ENCODE measurements around the gene MRPS5. TPM values are rescaled to one million over a fixed set of nuclear protein-coding genes. Genes with fewer than 3 reads are reported as not detected.

MRPS5 gene
- polyA plus RNA-seq, 4 donors = 64.5 to 94.9 (median 80.7) TPM

DNA sequence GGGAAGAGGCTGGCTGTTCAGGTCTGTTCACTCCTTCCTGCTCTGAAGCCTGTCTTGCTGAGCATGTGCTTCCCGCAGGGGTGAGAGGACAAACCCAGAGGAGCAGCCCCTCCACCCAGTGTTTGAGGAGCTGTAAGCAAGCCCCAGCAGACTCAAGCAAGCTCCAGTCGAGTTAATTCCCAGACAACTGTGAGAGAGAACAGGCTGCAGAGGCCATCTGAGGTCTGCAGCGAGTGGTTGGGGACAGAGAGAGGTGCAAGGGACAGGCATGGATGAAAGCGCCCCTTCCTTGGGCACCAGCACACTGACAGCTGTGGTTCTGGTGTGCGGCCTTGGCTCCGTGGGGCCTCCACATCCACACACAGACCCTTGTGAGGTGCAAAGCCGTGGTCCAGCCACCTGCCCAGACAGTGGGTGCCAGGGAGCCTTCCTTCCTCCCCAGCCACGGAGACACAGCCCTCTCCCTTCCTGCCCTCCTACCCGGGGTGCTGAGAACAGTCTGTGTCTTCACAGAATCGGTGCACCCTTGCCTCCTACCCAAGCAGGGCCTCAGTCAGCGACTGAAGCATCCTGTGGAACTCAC is 59.9 kb downstream of the MRPS5 start:
- no peak for DNase-seq (ENCODE audit: low read depth in 4 of 4, low spot score in 2 of 4)

DNA sequence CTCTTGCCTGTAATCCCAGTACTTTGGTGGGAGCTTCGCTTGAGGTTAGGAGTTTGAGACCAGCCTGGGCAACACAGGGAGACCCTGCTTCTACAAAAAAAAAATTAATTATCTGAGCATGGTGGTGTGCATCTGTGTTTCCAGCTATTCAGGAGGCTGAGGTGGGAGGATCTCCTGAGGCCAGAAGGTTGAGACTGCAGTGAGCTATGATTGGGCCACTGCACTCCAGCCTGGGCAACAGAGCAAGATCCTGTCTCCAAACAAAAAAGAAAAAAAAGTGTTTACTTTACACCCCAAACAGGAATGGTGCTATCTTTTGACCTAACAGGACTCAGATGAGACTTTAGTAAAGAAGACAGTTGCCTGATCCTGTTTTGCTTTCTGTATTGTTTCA is 60.5 kb downstream of the MRPS5 start:
- DNase-seq (ENCODE audit: low read depth in 4 of 4, low spot score in 2 of 4) = no peak

DNA sequence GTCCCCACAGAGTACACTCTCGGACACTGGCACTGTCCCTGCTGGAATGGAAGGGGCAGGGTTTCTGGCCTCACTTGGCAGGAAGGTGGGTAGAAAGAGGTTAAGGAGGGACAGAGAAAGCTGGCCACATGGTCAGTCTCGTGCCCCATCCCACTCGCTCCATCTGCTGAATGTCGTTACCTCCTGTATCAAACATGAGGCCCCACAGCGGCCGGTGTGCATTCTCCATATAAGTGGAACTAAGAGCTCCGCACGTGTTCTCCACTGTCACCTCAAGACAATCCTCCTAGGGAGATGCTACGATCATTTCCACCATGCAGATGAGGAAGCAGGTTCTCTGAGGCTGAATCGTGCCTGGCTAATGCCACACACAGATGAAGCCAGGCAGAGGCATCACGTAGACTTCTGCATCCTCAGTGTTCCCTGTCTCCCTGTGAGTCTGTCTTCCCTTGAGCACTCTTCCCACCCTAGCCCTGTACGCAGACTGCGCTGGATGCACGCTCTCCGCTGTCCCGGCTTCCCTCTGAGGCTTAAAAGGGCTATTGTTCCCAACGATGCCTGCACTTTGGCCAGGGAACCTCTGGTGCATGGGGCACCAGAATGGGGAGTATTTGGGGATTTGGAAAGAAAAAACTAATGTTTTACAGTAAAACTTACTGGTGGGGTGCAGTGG is 61.0 kb downstream of the MRPS5 start:
- DNase-seq (ENCODE audit: low read depth in 4 of 4, low spot score in 2 of 4) = no peak

DNA sequence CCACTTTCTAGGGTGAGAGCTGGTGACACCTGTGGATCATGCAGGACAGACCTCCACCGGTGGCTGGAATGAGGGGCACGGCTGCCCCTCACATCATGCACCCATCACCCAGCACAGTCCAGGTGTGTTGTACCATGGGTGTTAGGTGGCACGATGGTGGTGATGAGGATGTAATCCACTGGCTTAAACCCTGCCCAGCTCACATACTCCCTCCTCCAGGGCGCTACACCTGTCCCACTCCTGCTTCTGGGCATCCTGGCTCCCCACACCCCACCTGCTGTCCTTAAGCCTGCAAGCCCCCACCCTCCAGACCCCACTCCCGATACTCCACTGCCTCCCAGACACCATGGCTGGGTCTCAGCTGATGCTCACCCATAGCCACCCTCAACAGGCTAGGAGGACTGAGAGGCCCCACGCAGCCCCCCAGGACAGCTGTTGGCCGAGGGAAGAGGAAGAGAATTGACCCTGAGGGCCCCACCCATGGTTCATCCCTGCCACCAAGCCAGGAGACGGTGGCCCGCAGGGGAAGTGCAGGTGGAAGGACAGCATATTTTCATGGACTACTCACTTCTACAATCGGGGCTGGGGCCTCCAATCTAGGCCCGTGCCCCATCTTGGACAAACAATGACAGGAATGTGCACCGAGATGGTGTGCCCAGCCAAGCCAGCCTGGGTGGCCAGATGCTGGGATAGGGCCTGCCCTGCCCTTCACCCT is 61.8 kb downstream of the MRPS5 start:
- DNase-seq (ENCODE audit: low read depth in 4 of 4, low spot score in 2 of 4) = no peak

DNA sequence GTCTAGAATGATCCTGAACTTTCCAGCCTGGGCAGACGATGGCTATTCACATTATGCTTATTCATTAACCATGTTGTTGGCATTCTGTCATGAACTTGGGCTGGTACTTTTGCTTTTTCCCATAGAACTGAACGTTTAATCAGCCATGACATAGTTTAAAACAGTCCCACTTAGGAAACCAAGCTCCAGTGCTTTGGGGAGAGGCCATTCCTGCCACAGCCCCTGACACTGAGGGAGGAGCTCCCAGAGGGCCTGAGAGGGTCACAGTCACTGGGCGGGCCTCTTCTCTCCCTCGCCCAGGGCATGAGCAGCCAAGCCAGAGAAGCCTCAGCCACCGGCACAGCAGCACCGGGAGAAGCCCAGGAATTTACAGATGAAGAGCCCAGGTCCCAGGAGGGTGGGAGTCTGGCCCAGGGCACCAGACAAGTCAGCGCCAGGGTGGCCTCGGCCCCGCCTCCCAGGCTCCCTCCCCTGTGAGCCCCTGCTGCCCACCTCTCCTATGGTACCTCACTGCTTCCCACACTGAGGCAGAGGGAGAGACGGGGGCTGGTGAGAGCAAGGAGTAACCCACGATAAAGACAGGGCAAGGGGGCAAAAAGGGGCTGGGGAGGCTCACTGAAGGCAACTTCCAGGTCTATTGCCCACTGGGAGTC is 62.5 kb downstream of the MRPS5 start:
- peak in 1 of 4 donors; percentile 59 for DNase-seq (ENCODE audit: low read depth in 4 of 4, low spot score in 2 of 4)

DNA sequence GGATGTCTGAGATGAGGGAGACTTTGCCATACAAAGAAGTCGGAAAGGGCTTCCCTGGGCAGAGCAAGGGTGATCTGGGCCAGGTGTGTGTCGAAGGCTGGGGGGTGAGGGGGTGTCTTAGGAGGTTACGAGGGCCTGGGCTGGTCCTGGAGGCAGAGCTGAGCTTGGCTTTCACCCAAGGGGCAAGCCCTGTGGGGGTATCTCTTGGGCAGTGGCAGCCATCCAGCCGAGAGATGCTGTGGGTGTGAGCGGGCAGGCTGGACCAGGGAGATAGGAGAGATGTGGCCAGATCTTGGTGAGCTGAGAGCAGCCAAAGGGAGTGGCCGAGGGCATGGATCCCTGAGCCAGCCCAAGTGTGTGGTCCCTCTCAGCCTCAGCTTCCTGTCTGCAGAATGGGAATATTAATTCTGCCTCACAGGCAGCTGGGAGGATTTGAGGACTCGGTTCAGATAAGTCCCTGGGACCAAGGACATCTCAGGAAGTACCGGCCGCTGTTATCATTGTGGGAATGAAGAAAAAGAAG is 63.1 kb downstream of the MRPS5 start:
- DNase-seq (ENCODE audit: low read depth in 4 of 4, low spot score in 2 of 4) = no peak

DNA sequence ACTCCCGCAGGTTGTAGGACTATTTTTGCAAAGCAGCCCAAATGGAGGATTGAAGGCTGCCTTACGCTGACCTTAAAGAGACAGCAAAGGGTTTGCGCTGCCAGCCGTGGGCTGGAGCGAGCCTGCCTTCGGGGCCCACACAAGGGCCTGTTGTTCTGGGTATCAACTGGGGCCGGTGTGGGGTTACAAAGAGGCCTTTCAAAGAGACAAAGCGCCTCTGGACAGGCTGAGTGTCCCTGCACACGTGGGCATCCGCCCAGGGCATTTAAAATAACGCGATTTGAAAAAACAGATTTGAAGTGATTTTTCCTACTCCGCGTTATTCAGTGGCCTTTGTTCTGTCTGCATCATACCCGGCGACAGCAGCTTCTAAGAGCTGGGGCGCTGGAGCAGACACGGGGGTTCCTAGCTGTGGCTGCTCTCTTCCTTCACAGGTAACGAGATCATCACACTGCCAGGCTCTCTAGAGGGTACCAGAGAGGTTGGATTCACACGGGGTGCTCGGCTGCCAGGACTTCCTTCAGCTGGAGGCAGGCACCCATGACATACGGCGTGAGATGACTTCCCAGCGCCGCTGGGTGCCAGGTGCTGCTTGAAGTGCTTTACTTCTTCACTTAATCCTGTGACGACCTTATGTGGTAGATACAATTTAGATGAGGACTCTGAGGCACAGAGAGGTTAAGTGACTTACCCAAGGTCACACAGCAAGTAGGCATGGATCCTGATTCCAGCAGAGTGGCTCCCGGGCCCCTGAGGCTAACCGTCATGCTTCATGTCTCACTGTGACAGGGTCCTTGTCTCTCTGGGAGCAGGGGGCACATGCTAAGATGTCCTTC is 63.9 kb downstream of the MRPS5 start:
- DNase-seq (ENCODE audit: low read depth in 4 of 4, low spot score in 2 of 4) = no peak

DNA sequence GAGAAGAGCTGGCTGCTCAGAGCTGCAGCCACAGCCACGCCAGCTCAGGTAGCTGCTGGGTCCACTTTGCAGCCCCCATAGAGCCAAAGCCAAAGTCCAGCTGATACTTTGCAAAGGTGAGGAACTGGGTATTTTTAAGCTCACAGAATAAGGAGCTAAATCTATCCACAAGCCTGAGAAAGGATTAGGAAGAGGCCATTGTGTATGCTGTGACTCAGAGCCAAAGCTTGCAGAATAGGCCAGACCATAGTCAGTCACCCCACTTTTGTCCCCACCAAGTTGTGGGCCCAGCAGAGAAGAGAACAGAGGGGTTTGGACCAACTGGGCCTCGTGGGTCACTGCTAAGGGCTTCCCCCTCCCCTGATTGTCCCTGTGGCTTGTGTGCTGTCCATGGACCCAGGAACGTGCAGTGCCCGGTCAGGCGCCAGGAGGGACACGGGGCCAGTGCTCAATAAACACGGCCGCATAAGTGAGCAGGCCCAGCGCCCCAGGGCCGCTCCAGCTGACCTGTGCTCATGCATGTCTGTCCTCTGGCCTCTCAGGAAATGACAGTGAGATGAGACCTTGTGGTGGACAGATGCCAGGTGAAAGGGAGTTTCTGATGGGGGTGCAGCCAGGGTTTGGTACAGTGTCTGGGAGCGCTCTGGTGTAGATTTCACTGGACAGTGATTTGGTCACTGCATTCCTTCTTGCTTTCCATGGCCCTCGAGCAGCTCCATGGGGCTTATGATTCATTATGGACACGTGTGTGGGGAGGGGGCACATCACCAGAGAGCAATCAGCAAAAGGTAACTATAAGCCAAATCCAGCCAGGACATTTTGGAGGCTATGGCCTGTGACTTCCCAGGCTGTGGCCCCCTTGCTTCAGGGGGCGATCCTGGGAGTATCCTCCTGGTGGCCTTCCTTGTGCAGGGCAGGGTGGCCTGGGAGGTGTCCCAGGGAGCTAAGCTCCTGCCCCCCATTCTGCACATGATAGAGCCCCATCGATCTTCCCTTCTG is 64.8 kb downstream of the MRPS5 start:
- no peak for DNase-seq (ENCODE audit: low read depth in 4 of 4, low spot score in 2 of 4)

DNA sequence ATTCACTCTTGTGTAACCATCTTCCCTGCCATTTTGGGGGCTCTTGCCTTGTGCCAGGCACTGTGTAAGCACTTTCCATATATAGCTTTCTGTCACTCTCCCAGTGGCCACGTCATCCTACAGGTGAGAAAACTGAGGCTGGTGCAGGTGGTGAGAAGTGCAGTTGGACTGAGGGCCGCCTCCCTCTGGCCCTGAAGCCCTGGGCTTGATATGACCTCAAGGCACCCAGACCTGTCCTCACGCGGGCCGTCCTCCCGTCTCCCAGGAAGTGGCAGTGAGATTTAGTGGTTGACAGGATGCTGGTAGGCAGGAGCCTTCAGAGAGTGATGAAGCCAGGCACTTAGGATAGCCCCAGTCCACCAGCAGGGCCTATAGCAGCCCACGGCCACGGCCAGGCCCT is 65.6 kb downstream of the MRPS5 start:
- DNase-seq (ENCODE audit: low read depth in 4 of 4, low spot score in 2 of 4) = no peak

GRCh38 chr2:95055262-95055661 is 66.3 kb downstream of the MRPS5 start:
- no peak for DNase-seq (ENCODE audit: low read depth in 4 of 4, low spot score in 2 of 4)

DNA sequence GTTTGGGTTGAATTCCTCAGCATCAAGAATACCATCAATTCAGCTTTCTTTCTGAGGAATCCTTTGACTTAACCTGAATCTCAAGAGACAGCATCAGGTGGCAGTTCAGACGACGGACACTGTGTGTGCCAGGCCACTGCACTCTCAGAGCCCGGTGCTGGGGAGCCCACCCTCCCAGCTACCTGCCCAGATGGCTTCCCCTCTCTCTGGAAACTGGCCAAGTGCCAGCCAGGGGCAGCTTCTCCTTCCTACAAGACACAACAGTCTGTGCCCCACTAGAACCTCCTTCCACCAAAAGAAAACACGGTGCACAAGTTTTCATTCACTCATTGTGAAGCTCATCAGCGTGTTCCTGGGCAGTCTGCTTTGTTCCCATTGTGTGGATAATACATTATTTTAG is 67.6 kb downstream of the MRPS5 start:
- no peak for DNase-seq (ENCODE audit: low read depth in 4 of 4, low spot score in 2 of 4)

DNA sequence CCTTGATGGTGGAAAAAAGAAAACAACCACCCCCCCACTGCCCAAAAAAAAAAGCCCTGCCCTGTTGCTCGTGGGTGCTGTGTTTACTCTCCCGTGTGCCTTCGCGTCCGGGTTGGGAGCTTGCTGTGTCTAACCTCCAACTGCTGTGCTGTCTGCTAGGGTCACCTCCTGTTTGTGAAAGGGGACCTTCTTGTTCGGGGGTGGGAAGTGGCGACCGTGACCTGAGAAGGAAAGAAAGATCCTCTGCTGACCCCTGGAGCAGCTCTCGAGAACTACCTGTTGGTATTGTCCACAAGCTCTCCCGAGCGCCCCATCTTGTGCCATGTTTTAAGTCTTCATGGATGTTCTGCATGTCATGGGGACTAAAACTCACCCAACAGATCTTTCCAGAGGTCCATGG is 68.1 kb downstream of the MRPS5 start:
- no peak for DNase-seq (ENCODE audit: low read depth in 4 of 4, low spot score in 2 of 4)

GRCh38 chr2:95052804-95053479 is 68.7 kb downstream of the MRPS5 start:
- no peak for DNase-seq (ENCODE audit: low read depth in 4 of 4, low spot score in 2 of 4)

DNA sequence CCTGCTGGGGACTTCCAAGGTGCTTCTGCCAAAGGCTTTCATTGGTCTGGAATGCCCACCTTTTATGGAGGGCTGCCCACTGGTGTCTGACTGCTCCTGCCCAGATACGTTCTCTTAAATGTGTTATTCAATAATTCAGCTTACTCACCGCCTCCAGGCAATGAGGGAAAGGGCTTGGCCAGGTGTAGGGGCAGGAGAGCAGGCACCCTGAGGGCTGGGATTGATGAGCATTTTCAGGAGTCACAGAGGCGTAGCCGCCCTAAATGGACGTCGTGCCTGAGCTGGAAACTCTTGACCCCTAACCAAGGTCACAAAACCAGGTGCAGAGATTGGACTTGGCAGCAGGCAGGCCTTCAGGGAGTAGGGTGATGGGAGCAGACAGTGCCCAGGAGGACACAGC is 69.3 kb downstream of the MRPS5 start:
- no peak for DNase-seq (ENCODE audit: low read depth in 4 of 4, low spot score in 2 of 4)

DNA sequence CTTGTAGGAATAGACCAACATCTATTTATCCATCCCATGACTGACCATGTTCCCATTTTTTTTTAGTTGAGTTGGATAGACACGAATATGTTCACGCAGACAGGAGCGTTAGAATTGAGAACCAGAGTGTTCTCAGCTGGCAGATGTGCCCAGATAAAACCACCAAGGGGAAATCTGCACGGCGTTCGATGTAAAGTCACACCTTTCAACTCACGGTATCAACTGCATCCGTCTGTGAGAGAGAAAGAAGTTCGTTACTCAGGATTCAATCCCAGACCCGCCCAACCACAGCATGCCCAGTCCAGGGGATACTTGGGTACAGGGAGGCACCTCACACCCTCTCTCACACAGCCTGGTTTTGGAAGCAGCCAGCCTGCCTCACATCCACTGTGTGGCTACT is 70.0 kb downstream of the MRPS5 start:
- no peak for DNase-seq (ENCODE audit: low read depth in 4 of 4, low spot score in 2 of 4)

DNA sequence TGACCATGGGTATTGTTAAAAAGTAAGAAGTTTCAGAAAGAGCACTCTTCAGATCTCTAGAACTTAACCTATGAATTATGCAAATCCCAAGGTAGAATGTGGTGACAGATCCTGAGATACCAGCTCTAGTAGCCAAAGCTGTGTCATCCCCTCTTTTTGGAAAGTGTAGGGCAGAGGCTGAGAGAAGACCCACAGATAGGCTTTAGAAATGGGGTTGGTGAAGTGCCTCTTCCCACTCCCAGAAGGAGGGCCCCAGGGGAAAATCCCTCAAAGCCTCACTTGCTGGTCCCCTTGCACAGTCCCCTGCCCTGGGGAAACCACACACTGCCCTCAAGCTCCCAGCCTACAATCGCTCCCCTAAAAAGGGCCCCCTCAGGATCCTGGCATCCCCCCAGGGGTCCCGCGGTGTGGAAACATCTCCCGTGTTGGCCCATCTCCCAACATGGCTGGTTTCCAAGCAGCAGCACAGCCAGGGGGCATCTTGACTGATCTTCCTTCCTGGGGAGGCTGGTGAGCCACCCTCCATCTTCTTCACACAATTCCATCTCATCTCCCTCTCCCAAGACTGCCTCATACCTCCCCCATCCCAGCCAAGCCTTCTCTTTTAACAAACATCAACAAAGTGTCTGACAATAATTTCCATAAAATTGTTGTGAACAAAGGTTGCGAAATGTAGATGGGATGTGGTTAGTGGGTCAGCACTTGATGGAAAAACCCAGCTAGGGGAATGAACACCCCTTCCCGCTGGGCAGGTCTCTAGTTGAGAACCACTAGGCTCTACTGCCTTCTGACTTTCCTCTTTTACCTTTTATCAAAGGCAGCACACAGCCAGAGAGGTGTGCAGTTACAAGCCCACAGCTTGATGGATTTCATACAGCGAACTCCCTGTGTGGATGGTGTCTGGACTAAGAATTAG is 71.0 kb downstream of the MRPS5 start:
- DNase-seq (ENCODE audit: low read depth in 4 of 4, low spot score in 2 of 4) = no peak

GRCh38 chr2:95049961-95050360 is 71.6 kb downstream of the MRPS5 start:
- DNase-seq (ENCODE audit: low read depth in 4 of 4, low spot score in 2 of 4) = no peak

GRCh38 chr2:95049683-95049955 is 72.0 kb downstream of the MRPS5 start:
- no peak for DNase-seq (ENCODE audit: low read depth in 4 of 4, low spot score in 2 of 4)
